PC-9 (cell line): ENCODE measurements around the gene LARGE1.
A peak's percentile ranks its signal among the peaks of the same experiment; 100 is the strongest.

Experiments
- EZH2 ChIP-seq: fragments of 200-600 bp; sonication (generic); IDR thresholded peaks from 2 replicates; pipeline ENCODE4 v1.8.0; 2017; ENCODE audit warnings: antibody characterized with exemption, low read depth
- TF ChIP-seq, protein P1 (sequence below): fragments of 200-600 bp; sonication (generic); conservative IDR thresholded peaks from 2 replicates; pipeline ENCODE4 v1.6.1; 2017; ENCODE audit warnings: mixed run types, antibody characterized with exemption, mild to moderate bottlenecking, moderate library complexity

DNA sequence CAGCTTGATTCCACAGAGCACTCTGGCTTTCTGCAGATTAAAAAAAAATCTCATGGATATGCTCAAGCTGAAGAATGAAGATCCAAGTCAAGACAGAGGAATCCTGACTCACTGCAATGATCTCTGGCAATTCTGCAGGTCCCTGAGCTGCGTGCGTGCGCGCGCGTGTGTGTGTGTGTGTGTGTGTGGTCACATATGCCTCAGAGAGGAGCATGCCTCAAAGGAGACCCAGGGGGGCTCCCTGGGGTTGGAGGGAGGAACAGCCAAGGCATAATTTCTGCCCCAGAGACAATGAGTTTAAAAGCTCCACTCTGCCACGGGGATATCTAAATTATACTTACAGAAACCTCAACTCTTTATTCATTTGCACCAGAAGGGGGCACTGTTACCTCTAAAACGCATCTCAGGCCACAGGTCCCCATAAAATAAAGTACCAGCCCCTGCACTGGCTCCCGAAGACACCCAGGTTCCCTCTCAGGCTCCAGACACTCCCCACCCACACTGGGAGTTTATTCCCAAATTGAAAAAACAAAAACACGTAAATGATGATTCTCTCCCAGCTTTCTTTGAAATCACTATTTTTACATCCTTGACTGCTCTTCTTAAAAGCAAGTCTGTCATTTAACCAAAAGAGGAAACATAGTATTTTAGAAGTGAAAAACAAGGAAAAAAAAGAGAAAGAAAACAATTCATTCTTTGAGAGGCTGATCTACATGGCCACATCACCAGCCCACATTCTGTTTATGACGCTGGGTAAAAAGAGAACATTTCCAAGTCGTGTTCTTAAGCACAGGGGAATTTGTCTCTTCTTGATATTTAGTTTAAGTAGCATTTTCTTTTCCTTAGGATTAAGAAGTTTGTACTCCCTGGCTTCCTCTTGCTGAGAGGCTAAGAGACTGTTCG lies 401.0 kb downstream of the LARGE1 start:
- TF ChIP-seq, protein P1, sequence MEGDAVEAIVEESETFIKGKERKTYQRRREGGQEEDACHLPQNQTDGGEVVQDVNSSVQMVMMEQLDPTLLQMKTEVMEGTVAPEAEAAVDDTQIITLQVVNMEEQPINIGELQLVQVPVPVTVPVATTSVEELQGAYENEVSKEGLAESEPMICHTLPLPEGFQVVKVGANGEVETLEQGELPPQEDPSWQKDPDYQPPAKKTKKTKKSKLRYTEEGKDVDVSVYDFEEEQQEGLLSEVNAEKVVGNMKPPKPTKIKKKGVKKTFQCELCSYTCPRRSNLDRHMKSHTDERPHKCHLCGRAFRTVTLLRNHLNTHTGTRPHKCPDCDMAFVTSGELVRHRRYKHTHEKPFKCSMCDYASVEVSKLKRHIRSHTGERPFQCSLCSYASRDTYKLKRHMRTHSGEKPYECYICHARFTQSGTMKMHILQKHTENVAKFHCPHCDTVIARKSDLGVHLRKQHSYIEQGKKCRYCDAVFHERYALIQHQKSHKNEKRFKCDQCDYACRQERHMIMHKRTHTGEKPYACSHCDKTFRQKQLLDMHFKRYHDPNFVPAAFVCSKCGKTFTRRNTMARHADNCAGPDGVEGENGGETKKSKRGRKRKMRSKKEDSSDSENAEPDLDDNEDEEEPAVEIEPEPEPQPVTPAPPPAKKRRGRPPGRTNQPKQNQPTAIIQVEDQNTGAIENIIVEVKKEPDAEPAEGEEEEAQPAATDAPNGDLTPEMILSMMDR = peak; percentile 78
- TF ChIP-seq EZH2 = no peak
